Kasumi-1 (cell line): ENCODE data around the gene PLCH1.
"Not testable (repeated sequence)": the region's sequence is repeated elsewhere in the genome, so short reads cannot be mapped to it uniquely, and the experiment has no call there.

Experiments used
- DNase-seq, 2 experiments: peaks; one replicate each; lab custom pipeline; 2025; lab: John Stamatoyannopoulos, UW

The PLCH1 gene

DNA sequence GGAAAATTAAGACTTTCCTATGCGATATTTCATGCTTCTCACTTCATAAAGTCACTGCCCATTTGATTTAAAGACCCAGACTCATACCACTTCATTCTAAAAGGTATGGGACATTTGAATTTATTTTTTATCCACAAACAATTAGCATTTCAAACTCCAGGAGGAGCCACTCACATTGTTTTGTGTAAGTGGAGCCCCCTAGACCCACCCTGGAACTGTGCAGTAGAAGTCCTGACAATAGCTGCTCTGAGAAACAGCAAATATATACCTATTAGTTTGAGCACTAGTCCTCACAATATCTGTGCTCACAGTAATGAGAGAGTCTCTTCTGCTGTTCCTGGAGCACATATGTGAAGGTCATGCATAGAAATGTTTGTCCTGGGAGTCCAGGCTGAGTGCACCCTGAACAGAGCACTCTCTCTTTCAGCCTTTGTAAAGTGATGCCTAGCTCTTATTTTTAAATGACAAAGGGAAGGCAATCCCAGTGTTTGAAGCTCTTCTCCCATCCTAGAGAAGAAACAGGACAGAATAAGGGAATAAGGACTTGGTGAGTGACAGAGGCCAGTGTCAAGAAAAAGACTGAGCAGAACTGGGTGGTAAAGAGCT lies 323.9 kb downstream of the PLCH1 start:
- DNase-seq = no peak

DNA sequence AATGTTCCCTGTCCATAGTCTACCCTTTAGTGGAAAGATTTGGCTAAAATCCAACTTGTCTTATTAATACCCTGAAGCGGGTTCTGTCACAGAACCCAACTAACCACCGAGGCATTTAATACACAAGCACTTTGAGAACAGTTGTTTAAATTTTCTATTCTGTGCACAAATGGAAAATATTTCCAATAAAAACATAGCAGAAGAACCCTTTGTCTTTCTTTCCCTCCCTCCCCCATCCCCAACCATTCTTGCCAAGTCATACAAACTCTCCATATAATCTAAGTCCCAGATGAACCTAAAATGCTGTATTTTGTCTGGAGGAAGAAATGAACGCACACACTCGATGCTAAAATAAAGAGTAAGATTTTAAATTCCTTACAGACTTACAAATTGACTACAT lies 324.5 kb downstream of the PLCH1 start:
- DNase-seq = no peak

DNA sequence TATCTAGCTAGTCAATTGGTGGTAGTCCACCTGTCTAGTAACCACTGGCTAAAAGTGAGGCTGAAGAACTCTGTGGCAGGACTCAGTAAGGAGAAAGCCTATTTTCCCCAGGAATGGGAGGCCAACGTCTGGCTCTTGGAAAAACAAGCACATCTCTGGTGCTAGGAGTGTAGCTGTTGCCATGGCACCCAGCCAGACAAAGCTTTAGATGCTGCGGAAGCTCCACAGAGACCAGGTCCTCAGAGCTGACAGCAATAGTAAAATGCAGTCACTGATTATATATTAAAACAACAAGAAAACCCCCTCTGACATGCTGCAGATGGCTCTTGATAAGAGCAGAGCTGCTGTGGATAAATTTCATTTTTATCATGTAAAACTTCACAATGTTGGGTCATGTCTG lies 326.5 kb downstream of the PLCH1 start:
- no peak for DNase-seq

GRCh38 chr3:155417119-155417517 lies 327.8 kb downstream of the PLCH1 start:
- no peak for DNase-seq

- DNase-seq = no peak
These were observed 328.3 kb downstream of the PLCH1 start for GRCh38 chr3:155416500-155417118.

GRCh38 chr3:155412904-155413303 lies 332.0 kb downstream of the PLCH1 start:
- no peak for DNase-seq

DNA sequence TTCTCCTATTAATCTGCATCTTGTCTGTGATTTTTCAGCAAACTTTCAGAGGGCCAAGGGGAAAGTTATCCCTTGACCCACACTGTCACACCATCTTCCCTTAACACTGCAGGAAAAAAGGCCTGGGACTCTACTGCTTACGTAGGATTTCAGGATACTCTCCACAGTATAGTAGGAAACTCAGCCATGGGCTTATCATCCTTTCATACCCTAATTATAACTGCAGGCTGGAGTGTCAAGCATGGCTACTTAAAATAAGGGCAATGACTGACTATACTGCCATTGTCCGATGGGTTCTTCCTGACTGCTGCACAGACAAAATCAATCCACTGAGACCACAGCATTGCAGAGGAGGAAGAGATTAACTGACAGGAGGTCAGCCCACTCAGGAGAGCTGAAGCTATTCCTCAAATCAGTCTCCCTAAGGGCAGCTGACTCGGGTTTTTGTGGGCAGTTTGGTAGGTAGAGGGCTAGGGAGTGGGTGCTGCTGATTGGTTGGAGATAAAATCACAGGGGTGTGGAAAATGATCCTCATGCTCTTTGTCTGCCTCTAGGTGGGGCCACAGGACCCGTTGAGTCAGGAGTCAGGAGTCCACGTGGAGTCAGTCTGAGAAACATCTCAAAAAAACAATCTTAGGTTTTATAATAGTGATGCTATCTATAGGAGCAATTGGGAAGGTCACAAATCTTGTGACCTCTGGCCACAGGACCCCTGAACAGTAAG lies 333.2 kb downstream of the PLCH1 start:
- no peak for DNase-seq

DNA sequence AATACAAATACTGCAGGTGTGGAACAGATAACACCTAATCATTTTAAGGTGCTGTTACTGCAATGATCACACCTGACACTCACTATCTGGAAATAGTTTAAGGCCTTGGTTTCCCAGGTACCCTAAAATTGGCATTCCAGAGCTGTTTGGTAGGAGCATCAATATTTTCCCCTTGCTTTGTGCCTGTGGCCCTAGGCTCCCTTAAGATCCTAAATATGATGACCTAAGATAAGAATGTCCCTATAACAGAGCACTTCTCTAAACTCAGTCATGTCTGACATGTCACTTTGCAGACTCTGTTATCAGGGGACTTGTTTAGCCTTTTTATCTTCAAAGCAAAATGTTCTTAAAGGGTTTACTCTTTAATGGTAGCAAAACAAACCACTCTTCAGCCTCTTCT lies 335.5 kb downstream of the PLCH1 start:
- no peak for DNase-seq

DNA sequence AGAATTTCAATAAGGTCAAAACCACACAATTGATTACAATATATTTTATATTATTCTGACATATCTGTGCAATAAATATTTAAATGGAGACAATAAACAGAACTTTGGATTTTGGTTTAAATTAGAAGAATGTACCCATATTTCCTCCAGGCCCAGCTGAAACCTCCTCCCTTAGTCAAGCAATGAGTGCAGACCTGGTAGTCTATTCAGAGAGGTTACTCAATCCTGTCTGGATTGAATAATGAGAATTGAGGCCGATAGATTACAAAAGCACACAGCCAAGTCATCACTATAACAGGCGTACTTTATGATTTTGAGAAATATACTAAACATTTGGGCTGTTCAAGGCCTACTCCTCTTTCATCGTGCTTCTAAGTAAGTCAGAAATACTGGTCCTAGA lies 336.9 kb downstream of the PLCH1 start:
- DNase-seq = no peak

- no peak for DNase-seq
These were observed 337.5 kb downstream of the PLCH1 start for GRCh38 chr3:155407331-155407730.

- DNase-seq = no peak
These were observed 340.4 kb downstream of the PLCH1 start for GRCh38 chr3:155404486-155404885.

GRCh38 chr3:155402656-155403055 lies 342.2 kb downstream of the PLCH1 start:
- no peak for DNase-seq

DNA sequence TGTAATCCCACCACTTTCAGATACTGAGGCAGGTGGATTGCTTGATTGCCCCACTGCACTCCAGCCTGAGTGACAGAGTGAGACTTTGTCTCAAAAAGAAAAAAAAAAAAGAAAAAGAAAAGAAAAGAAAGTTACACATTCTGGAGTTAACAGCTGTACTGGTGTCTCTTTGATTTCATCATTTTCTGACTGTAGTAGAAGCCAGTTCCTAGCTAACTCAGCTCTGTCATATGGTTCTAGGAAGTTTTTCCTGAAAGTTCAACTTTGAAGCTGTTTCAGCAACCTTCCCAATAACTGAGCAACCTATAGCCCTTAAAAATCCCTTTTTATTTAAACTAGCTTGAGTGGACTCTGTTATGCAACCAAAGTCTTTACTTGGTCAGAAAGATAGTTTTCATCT lies 346.8 kb downstream of the PLCH1 start:
- DNase-seq = no peak

DNA sequence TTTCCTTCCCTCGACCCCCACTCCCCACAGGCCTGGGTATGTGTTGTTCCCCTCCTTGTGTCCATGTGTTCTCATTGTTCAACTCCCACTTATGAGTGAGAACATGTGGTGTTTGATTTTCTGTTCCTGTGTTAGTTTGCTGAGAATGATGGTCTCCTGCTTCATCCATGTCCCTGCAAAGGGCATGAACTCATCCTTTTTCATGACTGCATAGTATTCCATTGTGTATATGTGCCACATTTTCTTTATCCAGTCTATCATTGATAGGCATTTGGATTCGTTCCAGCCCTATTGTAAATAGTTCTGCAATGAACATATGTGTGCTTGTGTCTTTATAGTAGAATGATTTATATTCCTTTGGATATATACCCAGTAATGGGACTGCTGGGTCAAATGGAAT lies 350.0 kb downstream of the PLCH1 start:
- not testable (repeated sequence) for DNase-seq

DNA sequence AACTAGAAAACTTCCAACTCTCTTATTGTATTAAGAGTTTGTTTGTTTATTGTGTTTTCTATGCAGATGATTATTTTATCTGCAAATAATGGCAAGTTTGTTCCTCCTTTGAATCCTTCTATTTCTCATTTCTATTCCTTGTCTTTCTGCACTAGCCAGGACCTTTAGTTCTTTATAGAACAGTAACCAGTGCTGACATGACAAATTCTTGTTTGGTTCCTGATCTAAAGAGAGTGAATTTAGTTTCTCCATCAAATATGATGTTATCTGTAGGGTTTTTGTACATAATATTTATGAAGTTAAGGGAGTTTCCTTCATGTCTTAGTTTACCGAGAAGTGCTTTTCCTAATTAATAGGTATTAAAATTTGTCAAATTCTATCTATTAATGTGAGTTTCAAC lies 350.6 kb downstream of the PLCH1 start:
- DNase-seq = no peak

DNA sequence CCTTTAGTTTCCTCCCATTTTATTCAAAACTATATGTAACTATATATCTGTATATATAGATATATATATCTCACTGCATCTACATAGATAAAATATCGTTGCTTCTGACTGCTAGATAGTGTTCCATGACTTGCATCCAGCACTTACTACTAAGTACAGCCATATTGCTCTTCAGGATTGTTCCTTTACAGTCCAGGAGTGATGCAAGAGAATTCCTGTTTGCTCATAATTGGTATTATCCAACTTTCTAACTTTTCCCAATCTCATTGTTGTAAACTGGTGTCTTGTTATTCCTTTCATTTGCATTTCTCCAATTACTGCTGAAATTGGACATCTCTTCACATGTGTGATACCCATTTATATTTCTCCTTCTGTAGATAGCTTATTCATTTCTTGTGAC lies 351.6 kb downstream of the PLCH1 start:
- DNase-seq = no peak

DNA sequence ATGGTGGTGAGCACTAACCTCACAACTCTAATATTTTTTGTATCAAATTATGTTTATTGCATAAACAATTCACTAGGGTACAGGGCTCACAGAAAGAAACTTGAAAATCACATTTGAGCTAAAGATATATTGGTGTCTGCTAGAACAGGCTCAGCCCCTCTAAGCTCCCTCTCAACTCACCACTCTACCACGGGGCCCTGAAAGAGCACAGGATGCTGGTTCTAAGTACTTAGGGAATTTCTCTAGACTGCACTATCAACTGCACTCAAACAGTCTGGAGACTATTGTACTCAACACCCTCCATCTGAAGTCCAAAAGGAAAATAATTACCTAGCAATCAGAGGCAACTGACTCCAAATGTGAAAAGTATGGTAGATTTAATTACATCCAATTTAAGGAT lies 352.7 kb downstream of the PLCH1 start:
- DNase-seq = no peak

GRCh38 chr3:155391551-155391958 lies 353.3 kb downstream of the PLCH1 start:
- no peak for DNase-seq

GRCh38 chr3:155391104-155391503 lies 353.8 kb downstream of the PLCH1 start:
- no peak for DNase-seq

- DNase-seq = no peak
These were observed 354.5 kb downstream of the PLCH1 start for GRCh38 chr3:155390351-155390750.

DNA sequence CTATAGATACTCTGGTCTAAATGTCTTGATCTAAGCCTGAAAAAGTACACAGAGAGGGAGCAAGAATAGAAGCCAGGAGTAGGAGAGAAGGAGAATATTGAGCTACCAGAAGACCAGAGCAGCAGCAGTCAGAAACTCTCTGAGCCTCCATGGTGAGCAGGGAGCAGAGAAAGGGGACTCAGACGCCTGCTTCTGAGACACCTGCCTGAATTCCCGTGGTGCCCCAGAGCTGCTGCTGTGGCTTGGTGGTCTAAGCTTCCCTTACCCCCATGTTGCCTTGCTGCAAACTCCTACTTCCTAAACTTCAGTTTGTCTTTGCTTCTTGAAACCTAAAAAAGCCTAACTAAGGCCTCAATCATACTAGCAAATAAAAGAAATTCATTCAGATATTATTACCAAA lies 356.5 kb downstream of the PLCH1 start:
- DNase-seq = no peak

DNA sequence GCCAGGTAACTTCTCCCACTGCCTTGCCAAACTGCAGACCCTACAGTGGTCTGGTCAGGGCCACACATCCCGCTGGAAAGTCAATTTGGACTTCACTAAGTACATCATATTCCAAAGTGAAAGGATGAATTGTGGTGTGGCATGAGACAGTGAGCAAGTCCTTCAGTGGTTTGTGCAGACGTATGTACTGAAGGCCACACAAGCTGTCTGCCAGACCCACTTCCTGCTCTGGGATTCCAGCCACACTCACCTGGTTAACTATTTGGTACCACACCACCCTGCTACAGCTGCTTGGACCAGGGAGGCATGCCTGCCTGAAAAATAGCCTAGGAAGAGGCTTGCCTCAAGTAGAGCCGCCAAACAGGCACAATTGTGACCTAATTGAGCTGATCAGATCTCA lies 357.3 kb downstream of the PLCH1 start:
- DNase-seq = no peak

DNA sequence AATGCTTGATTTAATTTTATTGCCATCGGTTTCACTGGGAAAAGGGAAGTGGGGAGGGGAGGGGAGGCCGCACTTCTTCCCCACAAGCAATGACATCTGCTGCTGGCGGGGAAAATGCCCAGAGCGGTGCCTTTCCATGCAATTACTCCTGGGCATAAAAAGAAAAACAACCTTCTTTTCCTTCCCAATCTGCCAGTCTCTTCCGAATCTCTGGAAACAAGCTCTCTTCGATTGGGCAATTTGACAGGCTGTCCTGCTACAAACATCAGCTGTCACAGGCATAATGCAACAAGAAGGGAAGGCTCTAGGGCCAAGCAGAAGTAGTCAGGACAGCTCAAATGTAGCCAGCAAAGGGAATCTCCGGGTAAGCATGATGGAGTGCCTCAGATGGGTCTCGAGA lies 358.0 kb downstream of the PLCH1 start:
- peak; percentile 34 to 40 for DNase-seq
